ENCODE data around the gene MBD5.

Gene MBD5

DNA sequence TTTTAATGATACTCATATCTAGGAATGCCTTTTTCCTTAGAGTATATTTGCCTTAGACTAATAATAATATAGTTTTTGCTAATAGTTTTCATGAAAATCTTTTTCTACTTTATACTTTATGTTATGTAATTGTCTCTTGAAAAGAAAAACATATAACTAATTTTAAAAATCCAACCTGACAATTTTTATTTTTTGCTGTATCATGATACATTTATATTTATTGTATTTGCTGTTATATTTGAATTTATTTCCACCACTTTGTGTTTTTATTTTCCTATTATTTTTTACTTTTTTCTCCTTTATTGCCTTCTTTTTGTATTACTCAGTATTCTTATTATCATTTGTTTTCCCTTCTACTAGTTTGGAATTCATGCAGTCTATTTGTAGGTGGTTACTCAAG lies 85.4 kb downstream of the MBD5 start:
- H3K27ac ChIP-seq, result no peak overlapping the region
- DNase-seq (ENCODE audit: low read depth, low spot score), result no peak

DNA sequence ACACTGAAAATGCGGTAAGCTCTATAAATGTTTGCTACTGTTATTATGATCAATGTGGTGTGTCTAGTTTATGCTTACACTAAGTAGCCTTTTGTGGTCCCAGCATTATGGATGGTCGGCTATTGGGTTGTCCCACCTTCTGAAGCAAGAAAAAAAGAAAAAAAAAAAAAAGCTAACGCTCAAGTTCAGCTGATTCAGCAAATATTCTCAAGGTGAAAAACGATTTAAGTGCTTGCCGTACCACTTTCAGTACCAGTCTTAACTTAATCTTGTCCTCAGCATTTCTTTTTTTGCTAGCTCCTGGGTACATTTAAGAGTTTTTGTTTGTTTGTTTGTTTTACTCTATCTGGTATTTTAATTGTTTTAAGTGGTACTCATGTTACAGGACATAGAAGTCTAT lies 87.5 kb downstream of the MBD5 start:
- no peak overlapping the region for H3K27ac ChIP-seq
- no peak for DNase-seq (ENCODE audit: low read depth, low spot score)

DNA sequence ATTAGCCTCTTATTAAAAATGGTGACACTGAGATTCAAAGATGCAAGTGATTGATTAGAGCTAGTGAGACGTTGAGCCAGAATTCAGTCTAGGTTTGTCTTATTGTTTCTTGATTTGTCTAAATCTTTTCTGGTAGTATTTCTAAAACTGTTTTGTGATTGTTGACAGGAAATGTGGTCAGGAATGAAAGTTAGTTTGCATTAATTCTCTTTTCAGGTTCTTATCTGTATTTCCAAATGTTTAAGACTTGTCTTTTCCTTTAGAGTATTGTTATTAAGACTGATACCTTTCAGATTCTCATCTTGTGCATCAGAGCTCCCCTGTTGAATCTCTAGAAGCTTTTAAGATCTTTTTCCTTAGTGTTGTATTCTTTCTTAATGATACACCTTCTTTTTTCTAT lies 89.3 kb downstream of the MBD5 start:
- DNase-seq (ENCODE audit: low read depth, low spot score), result no peak
- H3K27ac ChIP-seq, result no peak overlapping the region

DNA sequence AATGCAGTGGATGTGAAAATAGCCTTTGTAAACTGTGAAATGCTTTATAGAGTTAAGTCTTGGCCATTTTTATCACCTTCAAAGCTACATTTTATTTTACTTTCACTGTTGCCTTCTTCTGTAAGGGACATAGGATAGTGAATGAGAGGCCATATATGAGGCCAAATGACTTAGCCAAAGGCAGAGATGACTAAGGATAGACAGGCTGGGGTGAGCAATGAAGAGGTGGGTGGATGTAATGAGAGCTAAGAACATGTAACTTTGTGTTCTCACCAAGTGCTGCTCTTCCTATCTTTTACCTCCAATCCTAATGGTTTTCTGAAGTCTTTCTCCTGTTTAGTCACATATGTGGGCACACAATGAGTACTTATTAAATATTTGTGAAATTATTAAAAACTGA lies 101.9 kb downstream of the MBD5 start:
- H3K27ac ChIP-seq, result peak overlapping the region; percentile 53
- peak; percentile 46 for DNase-seq (ENCODE audit: low read depth, low spot score)

DNA sequence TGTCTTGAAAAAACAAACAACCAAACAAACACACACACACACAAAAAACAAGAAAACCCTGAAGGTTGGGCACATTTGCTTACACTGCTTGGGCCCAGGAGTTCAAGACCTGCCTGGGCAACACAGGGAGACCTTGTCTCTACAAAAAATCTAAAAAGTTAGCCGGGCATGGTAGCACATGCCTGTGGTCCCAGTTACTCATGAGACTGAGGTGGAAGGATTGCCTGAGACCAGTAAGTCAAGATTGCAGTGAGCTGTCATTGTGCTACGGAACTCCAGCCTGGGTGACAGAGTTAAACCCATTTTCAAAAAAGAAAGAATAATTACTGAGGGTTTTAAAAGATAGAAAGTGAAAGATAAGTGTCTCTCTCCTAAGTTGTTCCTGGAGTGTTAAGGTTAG lies 103.4 kb downstream of the MBD5 start:
- DNase-seq (ENCODE audit: low read depth, low spot score), result peak; percentile 61

DNA sequence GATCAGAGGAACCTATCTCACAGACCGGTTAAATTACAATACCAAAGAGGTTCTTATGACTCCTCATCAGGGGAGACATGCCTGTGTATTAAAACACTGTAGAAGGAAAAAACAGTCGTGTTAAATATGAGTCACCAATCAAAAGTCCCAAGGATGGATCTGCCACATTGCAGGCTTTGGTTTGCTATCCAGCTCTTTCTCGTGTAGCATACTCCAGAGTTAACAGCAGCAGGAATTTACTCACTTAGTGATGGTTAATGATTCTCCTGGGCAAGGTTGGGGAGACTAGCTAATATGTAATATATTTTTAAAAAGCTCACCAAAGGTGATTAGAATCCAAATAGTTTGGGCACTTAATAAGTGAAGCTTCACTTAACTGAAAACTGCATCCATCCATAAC lies 109.7 kb downstream of the MBD5 start:
- no peak for DNase-seq (ENCODE audit: low read depth, low spot score)
- no peak overlapping the region for H3K27ac ChIP-seq

More for the DNA sequence above, 103.4 kb downstream of the MBD5 start:
- peak overlapping the region; percentile 53 for H3K27ac ChIP-seq

DNA sequence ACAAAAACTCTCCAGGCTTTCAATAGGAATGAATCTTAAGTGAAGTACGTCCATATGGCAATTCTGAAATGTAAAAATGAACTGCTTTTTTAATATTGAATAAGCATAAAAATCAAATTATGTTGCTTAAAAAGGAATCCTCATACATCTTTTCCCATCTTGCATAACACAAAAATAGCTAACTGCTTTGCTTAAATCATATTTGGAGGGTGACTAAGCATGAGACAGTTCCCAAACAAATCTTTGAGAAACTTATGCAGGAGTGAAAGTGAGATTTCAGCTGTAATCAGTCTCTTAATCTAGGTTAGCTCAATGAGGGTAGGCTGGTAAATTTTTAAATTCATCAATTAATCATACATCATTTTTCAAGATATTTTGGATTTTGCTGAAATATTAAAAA lies 111.5 kb downstream of the MBD5 start:
- no peak for DNase-seq (ENCODE audit: low read depth, low spot score)
- no peak overlapping the region for H3K27ac ChIP-seq

DNA sequence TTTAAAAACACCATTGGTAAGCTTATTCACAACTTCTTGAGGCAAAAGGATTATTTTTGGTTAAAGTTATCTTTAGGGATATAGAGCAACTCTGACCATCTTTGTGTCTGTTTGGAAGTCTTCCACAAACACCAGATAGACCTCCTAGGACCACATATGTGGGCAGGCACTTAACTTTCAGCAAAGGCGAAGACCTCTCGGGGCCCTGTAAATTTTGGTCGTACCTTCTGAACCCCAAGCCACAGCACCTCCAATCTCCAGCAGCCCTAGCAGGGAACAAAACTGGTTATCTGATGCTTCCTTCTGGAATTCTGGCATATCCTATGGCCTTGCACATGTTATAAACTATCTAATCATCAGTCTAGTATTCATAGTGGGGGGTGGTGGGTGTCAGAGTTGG lies 114.8 kb downstream of the MBD5 start:
- DNase-seq (ENCODE audit: low read depth, low spot score), result no peak
- no peak overlapping the region for H3K27ac ChIP-seq

DNA sequence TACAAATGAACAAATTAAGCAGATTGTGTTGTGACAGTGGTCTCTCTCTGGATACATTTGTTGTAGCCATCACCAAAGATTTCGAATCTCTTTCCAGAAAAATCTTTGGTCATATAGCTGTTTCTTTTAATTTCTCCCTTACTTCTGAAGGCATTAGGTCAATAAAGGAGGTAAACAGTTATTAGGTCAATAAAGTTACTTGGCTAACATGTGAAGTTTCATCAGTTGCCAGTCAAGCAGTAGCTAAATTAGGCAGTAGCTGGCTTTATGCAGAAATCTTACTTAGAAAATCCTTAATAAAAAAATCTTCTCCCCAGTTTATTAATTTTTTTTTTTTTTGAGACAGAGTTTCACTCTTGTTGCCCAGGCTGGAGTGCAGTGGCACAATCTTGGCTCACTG lies 115.5 kb downstream of the MBD5 start:
- H3K27ac ChIP-seq, result no peak overlapping the region
- no peak for DNase-seq (ENCODE audit: low read depth, low spot score)

DNA sequence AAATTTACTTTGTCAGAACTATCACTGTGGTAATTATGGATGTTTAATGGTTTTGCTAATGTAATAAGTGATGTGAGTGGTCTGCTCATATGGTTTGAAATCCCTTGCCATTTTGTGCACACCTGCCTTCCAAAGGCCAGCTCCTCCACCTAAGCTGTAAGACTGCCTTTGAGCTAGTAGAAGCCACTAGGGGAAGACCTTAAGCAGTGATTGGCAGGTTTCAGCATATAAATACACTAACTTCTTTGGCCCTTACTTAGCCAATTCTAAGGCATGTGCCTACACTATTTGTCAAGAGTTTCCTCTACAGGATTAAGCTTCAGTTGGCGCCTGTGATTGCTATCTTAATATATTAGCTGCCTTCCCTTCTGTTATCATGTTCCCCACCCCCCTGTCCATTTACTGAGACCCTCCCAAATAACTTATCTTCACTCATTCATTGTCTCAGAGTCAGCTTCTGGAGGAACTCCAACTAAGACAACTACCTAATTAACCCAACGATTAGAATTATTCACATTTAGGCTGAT lies 141.1 kb downstream of the MBD5 start:
- DNase-seq (ENCODE audit: low read depth, low spot score), result no peak
- H3K27ac ChIP-seq, result no peak overlapping the region

DNA sequence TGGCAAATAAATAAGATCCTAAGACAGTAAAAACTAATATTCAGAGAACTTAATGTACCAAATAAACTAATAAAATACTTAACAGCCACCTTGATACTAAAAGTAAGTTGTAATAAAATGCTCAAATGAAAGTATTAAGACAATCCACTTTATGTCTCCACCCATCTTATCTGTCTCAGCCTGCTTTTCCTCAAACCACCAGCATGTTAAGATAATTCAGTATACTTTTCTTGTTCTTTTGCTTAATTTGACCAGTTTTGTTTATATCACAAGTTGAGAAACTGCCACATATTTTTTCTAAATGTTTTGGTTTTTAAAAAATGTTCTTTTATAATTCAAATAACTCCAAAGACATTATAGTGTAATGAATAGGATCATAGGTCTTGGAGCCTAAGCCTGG lies 142.0 kb downstream of the MBD5 start:
- H3K27ac ChIP-seq, result no peak overlapping the region
- DNase-seq (ENCODE audit: low read depth, low spot score), result no peak

DNA sequence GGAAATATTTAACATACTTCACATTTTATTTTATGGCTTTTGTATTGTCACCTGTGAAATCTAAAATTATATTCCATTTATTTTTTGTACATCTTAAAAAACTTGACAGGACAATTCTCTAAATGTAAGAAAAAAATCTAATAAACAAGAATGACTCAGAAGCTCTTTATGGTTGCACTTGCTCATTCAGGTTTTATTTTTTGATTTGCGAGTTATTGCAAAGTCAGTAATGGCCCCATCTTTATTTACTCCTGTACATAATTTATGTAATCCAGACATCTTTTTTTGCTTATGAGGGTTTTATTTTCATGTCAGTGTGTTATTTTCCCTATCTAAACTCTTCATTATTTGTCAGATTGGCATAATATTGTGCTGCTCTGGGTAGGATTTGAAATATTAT lies 145.1 kb downstream of the MBD5 start:
- no peak overlapping the region for H3K27ac ChIP-seq
- no peak for DNase-seq (ENCODE audit: low read depth, low spot score)

DNA sequence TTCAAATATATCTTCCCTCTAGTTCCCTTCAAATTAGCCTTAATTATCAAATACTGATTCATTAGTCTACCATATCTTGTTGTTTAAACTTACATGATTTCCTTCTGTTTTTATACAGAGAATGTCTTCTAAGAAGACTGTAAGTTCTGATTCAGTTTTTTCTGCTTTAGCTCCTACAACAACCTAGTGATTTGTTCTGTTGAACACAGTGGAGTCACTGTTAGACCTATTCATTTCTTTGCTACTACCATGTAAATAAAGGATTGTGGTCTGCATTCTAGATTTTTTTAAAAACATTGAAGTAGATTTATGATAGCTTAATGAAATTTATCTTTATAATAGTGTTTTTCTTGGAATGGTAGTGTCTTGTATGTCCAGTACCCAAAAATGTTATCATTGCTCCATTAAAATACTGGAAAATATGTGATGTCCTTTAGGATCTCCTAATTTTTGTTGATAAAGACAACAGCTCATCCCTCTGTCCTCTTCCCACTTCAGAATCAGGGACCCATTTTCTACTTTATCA lies 146.4 kb downstream of the MBD5 start:
- H3K27ac ChIP-seq, result no peak overlapping the region
- no peak for DNase-seq (ENCODE audit: low read depth, low spot score)

DNA sequence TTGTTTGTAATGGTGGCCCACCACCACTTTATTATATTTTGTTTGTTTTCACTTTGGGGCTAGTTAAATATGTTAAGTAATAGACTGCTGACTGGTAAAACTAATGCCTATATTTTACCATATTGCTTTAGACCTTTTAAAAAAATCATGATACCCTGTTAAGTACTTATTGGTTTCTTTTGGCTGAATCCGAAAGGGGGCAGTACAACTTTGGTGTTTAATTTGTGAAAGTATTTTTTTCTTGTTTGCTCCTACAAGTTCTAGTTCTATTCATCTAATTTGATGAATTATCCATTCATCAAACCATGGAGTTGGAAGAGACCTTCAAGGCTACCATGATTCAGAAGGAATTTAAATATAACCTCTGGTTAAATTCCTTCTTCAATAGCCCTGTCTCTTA lies 147.0 kb downstream of the MBD5 start:
- H3K27ac ChIP-seq, result no peak overlapping the region
- no peak for DNase-seq (ENCODE audit: low read depth, low spot score)

DNA sequence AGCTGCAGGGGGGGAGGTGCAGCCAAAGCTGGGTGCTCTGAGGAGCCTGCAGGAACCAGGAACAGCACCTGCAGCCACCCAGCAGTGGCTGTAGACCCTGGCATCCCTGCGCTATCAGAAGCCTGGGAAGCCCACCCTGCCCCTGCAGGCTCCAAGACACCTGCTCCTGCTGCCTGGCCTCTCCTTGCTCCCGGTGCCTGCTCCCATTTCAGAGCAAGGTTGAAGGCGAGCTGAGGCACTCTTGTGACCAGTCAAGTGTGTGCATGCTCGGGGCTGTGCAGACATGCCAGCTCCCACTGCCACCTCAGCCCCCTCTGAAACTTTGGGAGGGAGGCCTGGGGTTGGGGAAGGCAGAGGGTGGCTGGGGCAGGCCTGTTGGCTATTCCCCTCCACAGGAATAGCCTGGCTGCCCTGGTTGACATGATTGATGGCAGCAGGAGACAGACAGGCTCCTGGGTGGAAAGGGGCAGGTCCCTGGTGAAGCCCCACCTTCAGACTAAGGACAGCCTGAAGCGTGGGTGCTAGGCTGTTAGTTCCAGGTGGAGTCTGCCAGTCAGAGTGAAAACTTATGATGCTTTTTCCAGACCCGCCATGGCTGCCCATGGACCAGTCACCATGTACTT lies 151.4 kb downstream of the MBD5 start:
- DNase-seq (ENCODE audit: low read depth, low spot score), result no peak
- no peak overlapping the region for H3K27ac ChIP-seq

DNA sequence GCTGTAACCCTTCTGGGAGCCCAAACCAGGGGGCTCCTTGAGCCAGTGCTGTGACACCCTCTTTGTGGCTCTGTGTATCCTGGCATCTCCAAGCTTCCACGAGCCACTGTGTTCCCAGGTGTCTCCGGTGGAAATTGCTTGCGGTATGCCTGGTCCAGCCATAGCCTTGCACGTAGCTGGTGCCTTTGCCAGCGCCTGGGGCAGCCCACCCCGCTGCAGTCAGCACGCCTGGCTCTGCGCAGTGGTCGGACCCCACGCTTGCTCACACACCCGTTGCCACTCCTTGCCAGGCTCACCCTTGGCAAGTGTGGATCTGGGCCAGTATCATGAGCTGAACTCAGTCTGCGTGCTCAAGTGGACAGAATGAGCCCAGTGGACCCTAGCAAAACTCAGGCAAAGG lies 152.3 kb downstream of the MBD5 start:
- no peak for DNase-seq (ENCODE audit: low read depth, low spot score)
- no peak overlapping the region for H3K27ac ChIP-seq

DNA sequence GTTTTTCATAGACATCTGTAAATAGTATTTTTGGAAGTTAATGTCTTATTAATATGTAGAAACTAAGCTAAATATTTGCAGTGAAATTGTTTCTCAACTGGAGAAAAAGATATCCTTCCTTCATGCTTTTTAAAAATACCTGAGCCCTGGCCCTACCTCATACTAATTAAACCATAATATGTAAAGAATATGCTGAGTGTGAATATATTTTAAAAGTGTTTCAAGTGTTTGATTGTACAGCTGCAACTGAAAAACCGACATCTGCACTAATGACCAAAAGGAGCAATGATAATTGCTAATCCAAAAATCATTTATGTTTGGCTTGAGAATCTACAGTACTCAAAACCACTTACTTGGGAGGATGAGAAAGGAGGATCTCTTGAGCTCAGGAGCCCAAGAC lies 156.7 kb downstream of the MBD5 start:
- DNase-seq (ENCODE audit: low read depth, low spot score), result no peak
- H3K27ac ChIP-seq, result no peak overlapping the region

DNA sequence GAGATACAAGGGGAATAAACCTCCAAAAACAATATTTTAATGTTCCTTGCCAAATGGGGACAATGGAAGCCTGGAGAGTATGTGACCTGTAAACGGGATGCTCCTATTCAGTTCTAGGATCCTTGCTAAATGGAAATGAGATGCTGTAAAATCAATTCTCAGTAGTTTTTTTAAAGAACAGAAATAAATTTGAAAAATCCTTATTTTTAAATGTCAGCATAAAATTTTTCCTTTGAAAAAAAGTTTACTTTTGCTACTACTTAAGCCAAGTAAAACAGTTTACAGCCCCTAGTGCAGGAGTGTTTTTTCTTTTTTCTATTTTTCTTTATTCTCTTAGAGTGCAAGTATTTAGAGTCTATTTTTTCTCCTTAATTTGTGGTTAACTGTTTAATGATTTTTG lies 158.8 kb downstream of the MBD5 start:
- H3K27ac ChIP-seq, result no peak overlapping the region
- DNase-seq (ENCODE audit: low read depth, low spot score), result no peak

DNA sequence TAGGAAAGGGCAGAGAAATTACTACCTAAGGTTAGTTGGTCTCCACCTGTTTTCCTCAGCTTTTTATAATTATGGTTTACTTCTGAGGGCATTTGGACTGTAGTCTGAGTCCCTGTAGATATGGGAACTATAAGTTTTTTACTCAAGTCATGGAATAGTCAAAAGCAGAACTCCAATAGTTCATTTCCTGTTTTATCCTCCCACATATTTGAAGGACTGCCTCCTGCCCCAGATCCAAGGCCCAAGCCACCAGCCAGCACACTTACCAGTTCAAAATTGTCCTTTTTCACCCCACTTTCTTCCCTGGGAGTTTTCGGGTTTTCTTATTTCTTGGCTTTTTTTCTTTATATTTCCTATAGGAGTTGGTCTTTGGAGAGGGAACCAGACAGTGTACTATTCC lies 164.1 kb downstream of the MBD5 start:
- no peak for DNase-seq (ENCODE audit: low read depth, low spot score)
- no peak overlapping the region for H3K27ac ChIP-seq

DNA sequence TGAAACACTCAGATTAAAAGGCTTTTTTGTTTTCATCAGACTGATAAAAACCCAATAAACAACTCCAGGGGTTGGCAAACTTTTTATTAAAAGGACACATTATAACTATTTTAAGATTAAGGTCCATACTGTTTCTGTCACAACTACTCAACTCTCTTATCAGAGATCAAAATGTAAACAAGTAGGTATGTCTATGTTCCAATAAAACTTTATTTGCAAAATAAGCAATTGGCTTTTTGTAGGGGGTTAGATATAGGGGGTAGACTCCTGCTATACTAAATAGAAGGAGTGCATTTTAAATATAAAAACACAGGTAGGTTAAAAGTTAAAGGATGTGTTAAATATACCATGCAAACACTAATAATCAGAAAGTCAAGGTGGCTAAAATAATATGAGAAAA lies 174.0 kb downstream of the MBD5 start:
- DNase-seq (ENCODE audit: low read depth, low spot score), result no peak
- H3K27ac ChIP-seq, result no peak overlapping the region

DNA sequence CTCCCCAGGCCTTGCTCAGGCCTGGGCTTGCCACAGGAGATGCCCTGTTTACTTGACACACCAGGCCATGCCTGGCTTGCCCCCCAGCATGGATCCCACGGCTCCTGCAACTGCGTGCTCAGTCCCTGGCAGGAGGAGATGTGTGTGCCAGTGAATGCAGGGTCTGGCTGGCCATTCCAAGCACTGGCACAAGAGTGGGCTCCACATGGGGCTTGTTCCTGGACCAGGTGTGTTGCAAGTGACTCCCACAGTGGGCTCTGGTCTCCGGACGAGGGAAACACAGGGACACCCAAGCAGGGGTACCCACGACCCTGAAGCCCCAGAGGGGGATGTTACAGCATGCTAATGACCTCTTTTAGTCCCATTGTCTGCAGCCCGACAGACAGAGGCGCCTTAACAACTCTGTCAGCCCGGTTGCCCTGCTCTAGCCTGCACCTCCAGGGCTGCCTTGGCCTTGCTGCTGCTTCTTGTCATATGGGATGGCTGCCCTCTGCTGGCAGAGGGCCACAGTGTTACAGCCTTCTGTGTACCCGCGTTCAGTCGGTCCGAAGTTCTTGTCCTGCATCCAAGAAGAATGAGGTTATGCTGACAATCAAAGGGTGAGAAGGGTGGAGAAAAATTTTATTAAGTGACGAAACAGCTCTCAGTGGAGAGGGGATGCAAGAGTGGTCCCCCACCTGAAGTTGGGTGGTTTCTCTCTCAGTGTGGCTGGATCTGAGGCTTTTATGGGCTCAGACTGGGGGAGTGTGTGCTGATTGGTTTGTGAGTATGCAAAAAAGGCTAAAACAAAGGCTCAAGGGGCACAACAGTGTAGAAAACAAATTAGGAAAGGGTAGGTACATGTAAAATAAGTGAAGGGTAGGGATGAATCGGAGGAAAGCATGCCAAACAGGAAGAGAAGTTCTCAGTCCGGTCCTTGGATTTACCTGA lies 180.4 kb downstream of the MBD5 start:
- no peak for DNase-seq (ENCODE audit: low read depth, low spot score)
- H3K27ac ChIP-seq, result no peak overlapping the region

Measured in epithelial cell of prostate (primary cell).